Measurements from ENCODE around the gene GAS5. TPM values are rescaled to one million over a fixed set of nuclear protein-coding genes. Genes with fewer than 3 reads are reported as not detected.

The GAS5 gene
- total and polyA plus RNA-seq, 9 of the 15 experiments (the other 6 are each of a cell fraction or from before 2014, with no cell fraction given), result 565 to 1,860 (median 1,006) TPM

GRCh38 chr1:173867753-173868265 is at the start of gene GAS5 (continued):
- TF ChIP-seq ZNF134 (CRISPR knock-in tag; conservative IDR thresholded peaks at IDR 0.05) (no peak), FIP1L1 (IDR thresholded peaks at IDR 0.05; ENCODE audit: low read depth, low read length, poor library complexity, severe bottlenecking) (no peak), NR3C1 (CRISPR knock-in tag; IDR thresholded peaks at IDR 0.05) (no peak; the same call in 1 of the 2 replicates), ZNF586 (CRISPR knock-in tag; conservative IDR thresholded peaks at IDR 0.05) (no peak), GATA2 (CRISPR knock-in tag; IDR thresholded peaks at IDR 0.05) (no peak), CTCFL (IDR thresholded peaks at IDR 0.05; ENCODE audit: borderline replicate concordance, insufficient read depth, low read depth, low read length, poor library complexity, severe bottlenecking) (no peak), CCAR2 (IDR thresholded peaks at IDR 0.05; ENCODE audit: low read depth, low read length) (no peak), ZFPM2 (CRISPR knock-in tag; IDR thresholded peaks at IDR 0.05) (no peak), SRSF7 (optimal IDR thresholded peaks at IDR 0.05; ENCODE audit: low read depth, low read length) (no peak), HDAC6 (IDR thresholded peaks at IDR 0.05; ENCODE audit: low read depth, low read length) (no peak), THRAP3 (IDR thresholded peaks at IDR 0.05; ENCODE audit: borderline replicate concordance) (no peak), MYNN (IDR thresholded peaks at IDR 0.05) (peak; percentile 80), MYNN (CRISPR knock-in tag; IDR thresholded peaks at IDR 0.05) (no peak), RNF2 (IDR thresholded peaks at IDR 0.05) (no peak)
